ENCODE results near the gene USP35. TPM values are rescaled to one million over a fixed set of nuclear protein-coding genes. Genes with fewer than 3 reads are reported as not detected.

Gene USP35
- total RNA-seq, 4 donors from 2014 or later, result 7.4 to 17.2 (median 10.9) TPM

GRCh38 chr11:78210000-78210608, 21.4 kb downstream of the USP35 start:
- intact Hi-C loops (cut with DNase I; ENCODE audit: low total_unique reads), result no loop called here
- Histone ChIP-seq H3K27ac (no peak overlapping the region), H3K9me3 (no peaks in the 10 kb centered on the region), H3K4me1 (no peaks in the 10 kb centered on the region), H3K36me3 (peaks cover 0 to 5% (median 0%) of the 10 kb centered on the region in 4 donors), H3K27me3 (no peaks in the 10 kb centered on the region), H3K4me3 (no peak overlapping the region)
- TF ChIP-seq EP300 (IDR thresholded peaks at IDR 0.05; ENCODE audit: low read depth) (no peak), POLR2AphosphoS5 (IDR thresholded peaks at IDR 0.05) (no peak), POLR2A (IDR thresholded peaks at IDR 0.05) (no peak), CTCF (IDR thresholded peaks at IDR 0.05) (no peak)
- DNase-seq, result no peak
- in situ Hi-C loops (cut with MboI; ENCODE audit: low pct_ligation_motif_present in 1 of 4, low pct_unique_long_range_greater_than_20kb in 1 of 4, low sequenced_read_pairs in 3 of 4), result no loop called here
- 93% methylated on average over 31 of the region's 31 CpGs; no CpG with 5 or more reads in 1 of the 2 donors for WGBS, 2 donors (ENCODE audit: low coverage in 1 of 2)

- in situ Hi-C loops (cut with MboI; ENCODE audit: low pct_ligation_motif_present in 1 of 4, low pct_unique_long_range_greater_than_20kb in 1 of 4, low sequenced_read_pairs in 3 of 4), result no loop called here
- 89 to 91% methylated on average over 5 of the region's 5 CpGs for WGBS, 2 donors (ENCODE audit: low coverage in 1 of 2)
Measured at GRCh38 chr11:78211565-78211964, 22.8 kb downstream of the USP35 start.

GRCh38 chr11:78212586-78213371, 24.1 kb downstream of the USP35 start:
- TF ChIP-seq POLR2AphosphoS5 (IDR thresholded peaks at IDR 0.05) (no peak), EP300 (IDR thresholded peaks at IDR 0.05; ENCODE audit: low read depth) (no peak), CTCF (IDR thresholded peaks at IDR 0.05) (no peak), POLR2A (IDR thresholded peaks at IDR 0.05) (no peak)
- intact Hi-C loops (cut with DNase I; ENCODE audit: low total_unique reads) (no loop called here), in situ Hi-C loops (cut with MboI; ENCODE audit: low pct_ligation_motif_present in 1 of 4, low pct_unique_long_range_greater_than_20kb in 1 of 4, low sequenced_read_pairs in 3 of 4) (no loop called here)
- WGBS, 2 donors (ENCODE audit: low coverage in 1 of 2), result 83 to 86% methylated on average over 1 to 8 of the region's 11 CpGs
- H3K4me1 ChIP-seq, result no peaks in the 10 kb centered on the region
- no peaks in the 10 kb centered on the region for H3K9me3 ChIP-seq
- no peak for DNase-seq
- no peak overlapping the region for H3K4me3 ChIP-seq
- no peak overlapping the region for H3K27ac ChIP-seq
- no peaks in the 10 kb centered on the region for H3K27me3 ChIP-seq
- H3K36me3 ChIP-seq, result peaks cover 0 to 5% (median 2%) of the 10 kb centered on the region in 4 donors

More at GRCh38 chr11:78211565-78211964, 22.8 kb downstream of the USP35 start:
- Histone ChIP-seq H3K4me1 (no peaks in the 10 kb centered on the region), H3K27me3 (no peaks in the 10 kb centered on the region), H3K36me3 (peaks cover 0 to 5% (median 1%) of the 10 kb centered on the region in 4 donors), H3K4me3 (no peak overlapping the region), H3K27ac (no peak overlapping the region), H3K9me3 (no peaks in the 10 kb centered on the region)
- intact Hi-C loops (cut with DNase I; ENCODE audit: low total_unique reads), result no loop called here
- no peak for TF ChIP-seq POLR2AphosphoS5 (IDR thresholded peaks at IDR 0.05)
- TF ChIP-seq CTCF (IDR thresholded peaks at IDR 0.05), result no peak
- no peak for TF ChIP-seq POLR2A (IDR thresholded peaks at IDR 0.05)
- no peak for TF ChIP-seq EP300 (IDR thresholded peaks at IDR 0.05; ENCODE audit: low read depth)
- DNase-seq, result no peak

- 90 to 96% methylated on average over 3 to 8 of the region's 8 CpGs for WGBS, 2 donors (ENCODE audit: low coverage in 1 of 2)
- no peak overlapping the region for H3K27ac ChIP-seq
- no peaks in the 10 kb centered on the region for H3K9me3 ChIP-seq
- in situ Hi-C loops (cut with MboI; ENCODE audit: low pct_ligation_motif_present in 1 of 4, low pct_unique_long_range_greater_than_20kb in 1 of 4, low sequenced_read_pairs in 3 of 4) (no loop called here), intact Hi-C loops (cut with DNase I; ENCODE audit: low total_unique reads) (no loop called here)
- H3K4me3 ChIP-seq, result no peak overlapping the region
- H3K4me1 ChIP-seq, result no peaks in the 10 kb centered on the region
- no peak for DNase-seq
- no peaks in the 10 kb centered on the region for H3K27me3 ChIP-seq
- H3K36me3 ChIP-seq, result peaks cover 0 to 5% (median 2%) of the 10 kb centered on the region in 4 donors
- TF ChIP-seq EP300 (IDR thresholded peaks at IDR 0.05; ENCODE audit: low read depth), result no peak
- TF ChIP-seq POLR2AphosphoS5 (IDR thresholded peaks at IDR 0.05), result no peak
- TF ChIP-seq POLR2A (IDR thresholded peaks at IDR 0.05), result no peak
- TF ChIP-seq CTCF (IDR thresholded peaks at IDR 0.05), result no peak
Measured at GRCh38 chr11:78213526-78214330, 25.0 kb downstream of the USP35 start.
